WI38 (cell line): ENCODE measurements around the gene OSBP2.

Source experiments
- H3K4me3 ChIP-seq: 2 replicates; pipeline ENCODE4 v1.5.1; 2011; ENCODE audit warnings: low read depth, mild to moderate bottlenecking, control low read depth, low read length
- CTCF ChIP-seq: IDR thresholded peaks from 2 replicates; pipeline ENCODE4 v1.5.1; 2012; ENCODE audit warnings: low read depth, mild to moderate bottlenecking, control low read depth, low read length

The OSBP2 gene

GRCh38 chr22:30801695-30802094 lies 107.0 kb downstream of the OSBP2 start:
- no peak for TF ChIP-seq CTCF
- H3K4me3 ChIP-seq, result no peak overlapping the region

- no peak overlapping the region for H3K4me3 ChIP-seq
- TF ChIP-seq CTCF, result no peak
These were observed 107.8 kb downstream of the OSBP2 start for GRCh38 chr22:30802202-30803166.

- no peak for TF ChIP-seq CTCF
- no peak overlapping the region for H3K4me3 ChIP-seq
These were observed 109.0 kb downstream of the OSBP2 start for GRCh38 chr22:30803679-30804078.

- no peak for TF ChIP-seq CTCF
- H3K4me3 ChIP-seq, result no peak overlapping the region
These were observed 110.0 kb downstream of the OSBP2 start for GRCh38 chr22:30804626-30805025.

- no peak overlapping the region for H3K4me3 ChIP-seq
- no peak for TF ChIP-seq CTCF
These were observed 111.8 kb downstream of the OSBP2 start for GRCh38 chr22:30806391-30806861.

- no peak overlapping the region for H3K4me3 ChIP-seq
- TF ChIP-seq CTCF, result no peak
These were observed 114.4 kb downstream of the OSBP2 start for GRCh38 chr22:30809086-30809485.

- no peak overlapping the region for H3K4me3 ChIP-seq
- TF ChIP-seq CTCF, result no peak
These were observed 115.4 kb downstream of the OSBP2 start for GRCh38 chr22:30810105-30810504.
